ENCODE results near the gene PRM3. TPM values are rescaled to one million over a fixed set of nuclear protein-coding genes. Genes with fewer than 3 reads are reported as not detected.

PRM3 gene
- total and polyA plus RNA-seq, 2 of the 8 experiments (the other 6 are each of a cell fraction or from before 2014, with no cell fraction given), result not detected

DNA sequence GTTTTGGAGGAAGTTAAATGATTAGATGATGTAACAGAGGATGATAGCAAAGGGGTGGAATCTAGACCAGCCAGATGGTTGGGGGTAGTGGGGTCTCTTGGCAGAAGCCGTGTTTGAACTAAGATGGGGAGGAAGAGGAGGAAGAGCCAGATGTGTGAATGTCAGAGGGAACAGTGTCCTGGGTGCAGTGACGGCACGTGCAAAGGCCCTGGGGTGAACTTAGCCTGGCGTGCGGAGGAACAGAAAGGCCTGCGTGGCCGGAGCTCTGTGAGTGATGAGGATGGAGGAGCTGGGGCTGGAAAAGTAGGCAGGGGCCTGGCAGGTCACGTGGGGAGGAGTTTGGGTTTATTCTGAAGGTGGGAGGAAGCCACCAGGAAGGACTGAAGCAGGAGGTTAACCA is 45.4 kb upstream of the PRM3 start:
- H2BK12ac ChIP-seq (ENCODE audit: low read depth, low read length), result peak overlapping the region; percentile 84
- H3K4ac ChIP-seq (replicated peaks; ENCODE audit: insufficient read length, low read depth, low read length), result peak overlapping the region; percentile 79
- no peaks in the 10 kb centered on the region for H4K20me1 ChIP-seq (replicated peaks in 1 of 2; ENCODE audit: control insufficient read depth in 1 of 2, insufficient read depth in 2 of 2, low read length in 2 of 2)
- H3K79me2 ChIP-seq (ENCODE audit: control insufficient read depth in 1 of 2, insufficient read depth in 2 of 2, low read length in 2 of 2), result no peaks in the 10 kb centered on the region
- H3K56ac ChIP-seq (replicated peaks; ENCODE audit: insufficient read length, low read depth, low read length), result no peak overlapping the region
- no peak for TF ChIP-seq EGR1 (IDR thresholded peaks at IDR 0.05; ENCODE audit: borderline replicate concordance, low read depth, low read length)
- peak; percentile 91 for TF ChIP-seq KDM1A (IDR thresholded peaks at IDR 0.05; ENCODE audit: borderline replicate concordance, low read length)
- no peak for TF ChIP-seq ATF2 (IDR thresholded peaks at IDR 0.05; ENCODE audit: low read length)
- TF ChIP-seq CTCF (IDR thresholded peaks at IDR 0.05; ENCODE audit: control extremely low read depth in 1 of 3, insufficient read depth in 1 of 3, low read depth in 1 of 3, low read length in 3 of 3), result no peak
- no peaks in the 10 kb centered on the region for H3K9me3 ChIP-seq (ENCODE audit: insufficient read depth in 2 of 2, low read depth in 1 of 2, low read length in 1 of 2)
- H3K9ac ChIP-seq (replicated peaks in 1 of 4; ENCODE audit: extremely low read depth in 1 of 4, low read depth in 3 of 4, low read length in 3 of 4), result no peak overlapping the region
- H2BK120ac ChIP-seq (replicated peaks; ENCODE audit: low read depth, low read length), result peak overlapping the region; percentile 25
- no peak for DNase-seq (ENCODE audit: low read depth in 1 of 2, low spot score in 2 of 2)
- peak overlapping the region; percentile 76; the same call in 1 of the 2 replicates for H2AK5ac ChIP-seq (ENCODE audit: low read depth, low read length)
- peak overlapping the region; percentile 98; the same call in 1 of the 2 replicates for H2BK15ac ChIP-seq (ENCODE audit: low read length)
- H3K4me1 ChIP-seq (replicated peaks in 1 of 4; ENCODE audit: control insufficient read depth in 3 of 4, insufficient read depth in 4 of 4, low read length in 3 of 4), result peaks cover 15 to 24% (median 16%) of the 10 kb centered on the region in 4 experiments
- no peak overlapping the region for H3K14ac ChIP-seq (ENCODE audit: insufficient read length)
- FAIRE-seq, result no peak
- no peaks in the 10 kb centered on the region for H3K36me3 ChIP-seq (ENCODE audit: control insufficient read depth in 2 of 4, insufficient read depth in 4 of 4, low read length in 3 of 4)
- no peak overlapping the region for H3K4me2 ChIP-seq (ENCODE audit: insufficient read depth in 1 of 2, low read depth in 2 of 2, low read length in 2 of 2)
- H2BK20ac ChIP-seq (ENCODE audit: low read length), result peak overlapping the region; percentile 93
- WGBS, 2 experiments (ENCODE audit: extremely low coverage in 1 of 2, insufficient coverage in 1 of 2, insufficient read length in 1 of 2, insufficient replicate concordance in 2 of 2, low coverage in 1 of 2, low lambda C conversion rate in 2 of 2, missing lambda C conversion rate in 1 of 2), result 96% methylated on average over 8 of the region's 8 CpGs; no CpG with 5 or more reads in 1 of the 2 experiments
- H3K27me3 ChIP-seq (replicated peaks in 1 of 4; ENCODE audit: control insufficient read depth in 3 of 4, extremely low read depth in 1 of 4, insufficient read depth in 3 of 4, low read length in 3 of 4), result no peaks in the 10 kb centered on the region
- ChIA-PET POLR2A (ENCODE audit: partially characterized antibody) (interaction anchor here (0.9 to 4.6 kb wide), 8 partner anchors 10 to 88 kb away, joined by 3 to 25 read pairs (median 4); partner anchors contain the start of gene SOCS1), CTCF (ENCODE audit: partially characterized antibody) (interaction anchor here (1.0 to 2.8 kb wide), 7 partner anchors 11 to 123 kb away, joined by 3 to 10 read pairs (median 4); no protein-coding TSS in a partner anchor)
- H2AFZ ChIP-seq (ENCODE audit: low read length), result no peak overlapping the region
- H4K8ac ChIP-seq (ENCODE audit: extremely low read depth, insufficient read depth, low read length), result no peak overlapping the region; the same call in 1 of the 2 replicates
- H3K23ac ChIP-seq (ENCODE audit: insufficient read length), result no peak overlapping the region
- H3K4me3 ChIP-seq (ENCODE audit: extremely low read depth in 1 of 4, insufficient read depth in 2 of 4, low read depth in 3 of 4, low read length in 4 of 4), result no peak overlapping the region
- peak overlapping the region; percentile 13; the same call in 1 of the 2 replicates for H2BK5ac ChIP-seq (ENCODE audit: low read depth, low read length)
- peak overlapping the region; percentile 78 for H3K18ac ChIP-seq (ENCODE audit: extremely low read depth, low read length)
- H3K27ac ChIP-seq (ENCODE audit: low read depth, low read length), result no peak overlapping the region
- peak overlapping the region; percentile 77 for H4K91ac ChIP-seq (replicated peaks; ENCODE audit: insufficient read length, low read length)
- no peaks in the 10 kb centered on the region for H3K79me1 ChIP-seq (ENCODE audit: low read depth, low read length)
- H3K23me2 ChIP-seq (ENCODE audit: low read depth, low read length), result peaks cover 8% of the 10 kb centered on the region
- H4K5ac ChIP-seq (ENCODE audit: insufficient read length, low read depth, low read length), result no peak overlapping the region
